ENCODE data around the gene RAB5A. TPM values are rescaled to one million over a fixed set of nuclear protein-coding genes. Genes with fewer than 3 reads are reported as not detected.

The RAB5A gene, protein sequence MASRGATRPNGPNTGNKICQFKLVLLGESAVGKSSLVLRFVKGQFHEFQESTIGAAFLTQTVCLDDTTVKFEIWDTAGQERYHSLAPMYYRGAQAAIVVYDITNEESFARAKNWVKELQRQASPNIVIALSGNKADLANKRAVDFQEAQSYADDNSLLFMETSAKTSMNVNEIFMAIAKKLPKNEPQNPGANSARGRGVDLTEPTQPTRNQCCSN
- total RNA-seq = 65.1 and 65.5 TPM in 2 replicates

DNA sequence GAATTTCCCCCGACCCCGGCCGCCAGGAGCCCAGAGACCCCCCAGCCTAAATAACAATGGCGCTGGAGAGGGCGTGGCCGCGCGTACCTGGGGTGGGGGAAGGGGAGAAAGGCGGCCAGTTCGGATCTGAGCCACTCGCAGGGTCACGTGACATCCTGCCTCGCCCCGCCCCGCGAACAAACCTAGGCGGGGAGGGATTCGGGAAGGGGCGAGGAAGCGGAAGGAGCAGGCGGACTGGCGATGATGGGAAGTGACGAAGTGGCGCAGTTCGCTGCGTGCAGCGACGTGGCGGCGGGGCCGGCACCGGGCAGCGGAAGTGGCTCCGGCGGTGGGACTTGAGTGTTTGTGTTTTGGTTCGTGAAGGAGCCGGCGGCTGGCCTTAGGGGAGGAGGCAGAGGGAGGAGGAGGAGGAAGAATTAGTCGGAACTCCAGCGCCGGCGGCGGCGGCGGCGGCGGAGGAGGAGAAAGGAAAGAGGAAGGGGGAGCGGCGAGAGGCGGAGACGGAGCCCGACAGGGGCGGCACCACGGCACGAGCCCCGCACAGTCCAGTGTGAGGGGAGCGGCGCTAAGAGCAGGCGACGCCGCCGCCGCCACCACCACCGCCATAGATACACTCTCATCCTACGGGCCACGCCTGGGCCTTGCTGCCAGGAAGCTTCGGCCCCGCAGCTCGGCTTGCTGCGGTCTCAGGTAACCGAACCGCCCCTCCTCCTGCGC is at the start of gene RAB5A:
Gene RAB5A (plus strand): TSS at position 266 of the 717 bp plus-strand sequence. CDS start 3,802 bp downstream, outside the sequence.

DNA sequence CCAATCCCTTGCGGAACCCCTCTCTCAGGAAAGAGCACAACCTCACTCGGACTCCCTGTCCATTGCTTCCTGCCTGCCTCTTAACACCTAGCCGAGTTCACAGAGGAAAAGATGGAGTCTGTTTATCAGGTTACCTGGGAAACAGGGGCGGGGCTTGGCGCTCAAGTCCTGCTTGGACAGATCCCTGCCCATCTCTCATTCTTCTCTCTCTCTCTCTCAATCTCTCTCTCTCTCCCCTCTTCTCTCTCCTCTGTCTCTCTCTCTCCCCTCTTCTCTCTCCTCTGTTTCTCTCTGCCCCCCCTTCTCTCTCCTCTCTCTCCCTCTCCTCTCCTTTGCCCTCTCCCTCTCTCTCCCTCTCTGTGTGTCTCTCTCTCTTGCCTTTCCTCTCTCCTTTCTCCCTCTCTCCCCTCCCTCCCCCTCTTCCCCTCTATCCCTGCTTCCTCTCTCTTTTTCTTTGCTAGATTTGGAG is 12.8 kb upstream of the RAB5A start, which contains the start of gene EFHB:
Gene EFHB (minus strand): TSS at position 120 of the 469 bp plus-strand sequence. CDS start 199 bp downstream, outside the sequence.

GRCh38 chr3:20012164-20012563 is 65.3 kb downstream of the RAB5A start, which contains the start of gene PP2D1:
Gene PP2D1, minus strand, starts transcription at chr3:20012264. Its CDS starts 192 bp downstream, at chr3:20012072.

Other genes with a start within 250 kb of the RAB5A start
- under 0.01 and 0.11 TPM in 2 replicates for gene EFHB, start 12.9 kb upstream of the RAB5A start, total RNA-seq
- gene PP2D1, start 65.2 kb downstream of the RAB5A start, total RNA-seq = not detected in 2 replicates
- 7.1 and 10.0 TPM in 2 replicates for gene KAT2B, start 93.3 kb downstream of the RAB5A start, total RNA-seq
- gene SGO1, start 239.1 kb downstream of the RAB5A start, total RNA-seq = 4.7 and 16.2 TPM in 2 replicates